LoVo (cell line): ENCODE data around the gene FLYWCH2.
"Not testable (repeated sequence)": the region's sequence is repeated elsewhere in the genome, so short reads cannot be mapped to it uniquely, and the experiment has no call there.

ENCODE experiments used
- DNase-seq: peaks from one replicate; pipeline ENCODE4 v3.0.0-alpha.2; 2016; ENCODE audit warnings: low spot score

Gene FLYWCH2

DNA sequence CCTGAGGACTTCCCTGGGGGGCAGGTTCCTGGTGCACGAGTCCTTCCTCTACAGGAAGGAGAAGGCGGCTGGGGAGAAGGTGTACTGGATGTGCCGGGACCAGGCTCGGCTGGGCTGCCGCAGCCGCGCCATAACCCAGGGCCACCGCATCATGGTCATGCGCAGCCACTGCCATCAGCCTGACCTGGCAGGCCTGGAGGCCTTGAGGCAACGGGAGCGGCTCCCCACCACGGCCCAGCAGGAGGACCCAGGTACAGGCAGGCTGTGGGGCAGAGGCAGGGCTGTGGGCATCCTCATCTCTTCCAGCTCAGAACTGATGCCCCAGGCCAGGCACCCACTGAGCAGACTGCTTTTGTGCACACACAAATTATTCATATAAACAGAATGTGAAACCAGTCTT, 55.2 kb downstream of the FLYWCH2 start:
- no peak for DNase-seq

GRCh38 chr16:2939968-2940367, 57.0 kb downstream of the FLYWCH2 start:
- no peak for DNase-seq

- no peak for DNase-seq
Measured at GRCh38 chr16:2942045-2942444, 59.0 kb downstream of the FLYWCH2 start.

- not testable (repeated sequence) for DNase-seq
Measured at GRCh38 chr16:2943716-2944115, 60.7 kb downstream of the FLYWCH2 start.

DNA sequence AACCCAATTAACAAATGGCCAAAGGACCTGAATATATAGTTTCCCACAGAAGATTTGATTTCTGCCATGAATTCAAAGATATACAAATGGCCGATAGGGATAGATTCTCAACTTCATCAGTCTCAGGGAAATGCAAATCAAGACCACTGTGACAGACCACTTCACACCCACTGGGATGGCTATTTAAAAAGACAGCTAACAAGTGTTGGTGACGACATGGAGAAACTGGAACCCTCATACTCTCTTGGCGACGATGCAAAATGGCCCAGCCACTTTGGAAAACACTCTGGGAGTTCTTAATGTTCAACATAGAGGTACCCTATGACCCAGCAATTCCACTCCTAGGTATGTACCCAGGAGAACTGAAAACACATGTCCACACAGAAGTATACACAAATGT, 63.6 kb downstream of the FLYWCH2 start:
- no peak for DNase-seq
